IMR-90 (cell line): ENCODE data around the gene MCRS1. TPM values are rescaled to one million over a fixed set of nuclear protein-coding genes. Genes with fewer than 3 reads are reported as not detected.

ENCODE experiments used
- ATAC-seq: fragments of 200-7000 bp; cut with Tn5 transposase; 2 replicates; pipeline ENCODE4 v1.9.1; 2020; ENCODE audit warnings: low read depth, mild to moderate bottlenecking, moderate library complexity
- BruUV-seq: library from RNA; stranded (reverse); fragments of 400-500 nt; replicated peaks from 2 replicates; lab custom pipeline; 2021; lab: Mats Ljungman, UMichigan
- CTCF ChIA-PET: fragments of 300-600 bp; formaldehyde crosslinking; extraction: SDS; loops from one replicate; lab custom pipeline; 2021; ENCODE audit warnings: antibody characterized with exemption; lab: Yijun Ruan, JAX
- POLR2A ChIA-PET: fragments of 300-600 bp; sonication (Branson Sonifier 250); formaldehyde crosslinking; loops from one replicate; lab custom pipeline; 2022; ENCODE audit warnings: antibody characterized with exemption; ENCODE audit not compliant: unreplicated experiment; lab: Charles Lee
- DNase-seq: peaks from one replicate; pipeline ENCODE4 v3.0.0; 2013
- H2AFZ ChIP-seq: replicated peaks from 2 replicates; pipeline ENCODE3; 2013; ENCODE audit warnings: low read length, mild to moderate bottlenecking; ENCODE audit not compliant: poor library complexity
- H2AK5ac ChIP-seq: 2 replicates; pipeline ENCODE4 v1.6.1; 2013; ENCODE audit warnings: low read depth, low read length, inconsistent platforms
- H2AK9ac ChIP-seq: replicated peaks from 2 replicates; pipeline ENCODE3; 2013; ENCODE audit warnings: mild to moderate bottlenecking, low read depth, low read length, moderate library complexity; ENCODE audit not compliant: poor library complexity
- H2BK120ac ChIP-seq: 2 replicates; pipeline ENCODE4 v1.6.1; 2013; ENCODE audit warnings: low read depth, low read length, inconsistent platforms
- H2BK15ac ChIP-seq: 3 replicates; pipeline ENCODE4 v1.6.1; 2013; ENCODE audit warnings: low read depth, low read length, inconsistent platforms
- H2BK20ac ChIP-seq: 2 replicates; pipeline ENCODE4 v1.6.1; 2013; ENCODE audit warnings: low read depth, mild to moderate bottlenecking, inconsistent platforms, low read length, moderate library complexity
- H2BK5ac ChIP-seq: 2 replicates; pipeline ENCODE4 v1.6.1; 2013; ENCODE audit warnings: mild to moderate bottlenecking, low read depth, low read length, inconsistent platforms; ENCODE audit not compliant: poor library complexity, severe bottlenecking
- H3K14ac ChIP-seq: replicated peaks from 2 replicates; pipeline ENCODE4 v1.6.1; 2013; ENCODE audit warnings: low read depth, low read length, inconsistent platforms
- H3K18ac ChIP-seq: 2 replicates; pipeline ENCODE4 v1.6.1; 2013; ENCODE audit warnings: low read depth, low read length, control low read depth
- H3K23ac ChIP-seq: 2 replicates; pipeline ENCODE4 v1.6.1; 2013; ENCODE audit warnings: low read depth, low read length, inconsistent platforms
- H3K27ac ChIP-seq: 2 replicates; pipeline ENCODE4 v1.5.1; 2013; ENCODE audit warnings: mild to moderate bottlenecking, control low read depth, low read length; ENCODE audit not compliant: insufficient read depth
- H3K27me3 ChIP-seq: 2 replicates; pipeline ENCODE4 v1.6.1; 2013; ENCODE audit warnings: low read length; ENCODE audit not compliant: control insufficient read depth, insufficient read depth
- H3K36me3 ChIP-seq: 2 replicates; pipeline ENCODE4 v1.6.1; 2013; ENCODE audit warnings: low read length, mixed read lengths; ENCODE audit not compliant: control insufficient read depth, insufficient read depth
- H3K4ac ChIP-seq: 2 replicates; pipeline ENCODE4 v1.6.1; 2013; ENCODE audit warnings: low read depth, low read length, inconsistent platforms
- H3K4me1 ChIP-seq: 2 replicates; pipeline ENCODE4 v1.6.1; 2013; ENCODE audit warnings: low read length, mixed read lengths; ENCODE audit not compliant: control insufficient read depth, insufficient read depth
- H3K4me2 ChIP-seq: 2 replicates; pipeline ENCODE4 v1.6.1; 2013; ENCODE audit warnings: low read depth, mild to moderate bottlenecking, control low read depth, low read length, moderate library complexity
- H3K4me3 ChIP-seq: 2 replicates; pipeline ENCODE4 v1.5.1; 2013; ENCODE audit warnings: low read depth, mild to moderate bottlenecking, control low read depth, low read length, moderate library complexity; ENCODE audit not compliant: insufficient read depth
- H3K56ac ChIP-seq: 2 replicates; pipeline ENCODE4 v1.6.1; 2013; ENCODE audit warnings: low read length, inconsistent platforms; ENCODE audit not compliant: insufficient read depth; ENCODE audit errors: extremely low read depth
- H3K79me1 ChIP-seq, 2 experiments: 2 replicates each; pipeline ENCODE4 v1.6.1; 2013; ENCODE audit warnings: low read length in 2 of 2, inconsistent platforms in 1 of 2, low read depth in 1 of 2
- H3K9ac ChIP-seq: 2 replicates; pipeline ENCODE4 v1.6.1; 2013; ENCODE audit warnings: low read depth, low read length, control low read depth
- H3K9me1 ChIP-seq: 2 replicates; pipeline ENCODE4 v1.6.1; 2013; ENCODE audit warnings: low read length, inconsistent platforms; ENCODE audit not compliant: insufficient read depth
- H3K9me3 ChIP-seq: 2 replicates; pipeline ENCODE4 v1.6.1; 2013; ENCODE audit warnings: low read length; ENCODE audit not compliant: control insufficient read depth, insufficient read depth
- H4K20me1 ChIP-seq: 2 replicates; pipeline ENCODE4 v1.6.1; 2013; ENCODE audit warnings: low read length, inconsistent platforms; ENCODE audit not compliant: insufficient read depth
- H4K5ac ChIP-seq: 2 replicates; pipeline ENCODE4 v1.6.1; 2013; ENCODE audit warnings: mild to moderate bottlenecking, low read depth, low read length, control low read depth
- H4K8ac ChIP-seq, 2 experiments: 2 replicates each; pipeline ENCODE4 v1.6.1; 2013; ENCODE audit warnings: low read depth in 2 of 2, low read length in 2 of 2, control low read depth in 1 of 2, inconsistent platforms in 1 of 2
- H4K91ac ChIP-seq: 2 replicates; pipeline ENCODE4 v1.6.1; 2013; ENCODE audit warnings: low read depth, low read length, inconsistent platforms; ENCODE audit not compliant: insufficient read depth
- CHD1 ChIP-seq: IDR thresholded peaks from 2 replicates; pipeline ENCODE4 v1.6.1; 2012; ENCODE audit warnings: low read depth, low read length, improper control_type of control experiment
- FOS ChIP-seq: fragments of 150-350 bp; IDR thresholded peaks from 2 replicates; pipeline ENCODE4 v1.6.1; 2016; ENCODE audit warnings: low read depth, low read length
- NFE2L2 ChIP-seq: fragments of 150-350 bp; IDR thresholded peaks from 2 replicates; pipeline ENCODE4 v1.6.1; 2016; ENCODE audit warnings: low read depth, mild to moderate bottlenecking, low read length
- WGBS, 2 experiments: methylation state at CpG; one replicate each; pipeline versions ENCODE4 v1.1.5 to v1.1.7; 2013; ENCODE audit warnings: missing lambda C conversion rate in 2 of 2; ENCODE audit not compliant: insufficient read length in 1 of 2; ENCODE audit errors: extremely low coverage in 2 of 2; 5-methylcytosine and 5-hydroxymethylcytosine counted together
- dilution Hi-C: fragments of 300-500 bp; cut with HindIII; formaldehyde crosslinking; loops from one replicate; pipeline ENCODE4 v1.14.3; 2018; ENCODE audit warnings: low sequenced_read_pairs; ENCODE audit not compliant: unreplicated experiment
- in situ Hi-C: fragments of 300-500 bp; cut with MboI; formaldehyde crosslinking; loops from 3 replicates; pipeline ENCODE4 v1.14.3; 2019; ENCODE audit warnings: low sequenced_read_pairs, inconsistent platforms, mixed read lengths
- intact Hi-C: fragments of 100-400 bp; cut with micrococcal nuclease; formaldehyde crosslinking; loops from 2 replicates; pipeline ENCODE4 v1.10.0; 2022
- polyA plus RNA-seq, 3 experiments: library from polyadenylated mRNA; depleted of rRNA; stranded (reverse); fragments of >200 nt; gene quantifications; 2 replicates each; pipeline ENCODE4 v1.2.3, GENCODE V29; 2012; ENCODE audit warnings: low replicate concordance in 1 of 3
- total RNA-seq: library from RNA; depleted of rRNA; stranded (reverse); fragments of >200 nt; gene quantifications from 2 replicates; pipeline ENCODE4 v1.2.3, GENCODE V29; 2012

MCRS1 gene
- total and polyA plus RNA-seq, 2 of the 4 experiments (the other 2 are of a cell fraction), result 72.9 to 73.2 TPM

DNA sequence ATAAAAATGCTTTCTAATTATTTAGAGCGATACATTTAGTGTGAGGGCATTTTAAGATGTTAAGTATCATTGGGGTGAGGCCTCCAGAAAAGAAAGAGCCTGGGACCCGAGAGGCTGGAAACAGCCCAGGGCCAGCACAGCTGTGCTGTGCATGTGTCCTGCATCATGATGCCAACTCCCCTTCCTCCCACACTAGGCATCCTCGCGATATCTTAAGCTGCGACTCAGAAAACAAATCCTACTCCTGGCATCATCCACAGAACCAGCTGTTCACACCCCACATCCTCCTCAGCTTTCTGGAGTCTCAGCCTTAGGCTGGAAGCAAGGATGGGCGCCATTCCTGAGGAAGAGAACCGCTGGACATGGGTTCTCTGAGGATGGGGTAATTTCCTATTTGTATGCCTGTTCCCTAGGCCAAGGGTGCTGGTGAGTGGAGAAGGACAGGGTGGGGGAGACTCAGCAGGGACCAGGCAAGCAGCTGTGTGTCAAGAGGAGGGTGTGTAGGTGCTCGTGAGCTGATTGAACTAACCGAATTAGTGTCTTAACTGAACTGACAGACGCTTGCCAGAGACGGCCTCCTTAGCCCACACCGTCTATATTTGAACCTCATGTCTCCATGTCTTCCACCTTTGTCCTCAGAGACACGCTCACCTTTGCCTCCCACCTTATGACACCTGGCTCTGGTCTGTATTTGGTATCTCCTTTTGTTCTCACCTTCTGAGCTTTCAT is 15.6 kb upstream of the MCRS1 start (continued):
- no peak for TF ChIP-seq NFE2L2

DNA sequence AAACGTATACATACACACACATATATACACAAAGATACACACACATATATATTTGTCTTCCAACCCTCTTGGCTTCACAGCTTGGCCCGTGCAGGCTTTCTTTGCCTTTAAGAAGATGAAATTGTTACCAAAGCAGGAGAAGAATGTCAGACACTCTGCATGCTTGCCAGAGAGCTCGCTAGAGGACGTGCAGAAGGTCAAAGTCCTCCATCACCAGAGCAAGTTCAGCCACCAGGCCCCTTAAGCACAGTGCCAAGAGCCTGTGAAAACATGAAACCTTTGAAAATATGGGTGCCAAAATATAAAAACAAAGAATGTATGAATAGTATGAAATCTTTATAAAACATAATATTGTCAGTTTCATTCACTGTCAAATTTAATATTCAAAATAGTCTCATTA is 14.9 kb upstream of the MCRS1 start:
- no peak overlapping the region for H3K4me3 ChIP-seq
- H3K56ac ChIP-seq, result no peak overlapping the region
- H3K36me3 ChIP-seq, result peaks cover 4% of the 10 kb centered on the region
- peaks cover 0 to 16% of the 10 kb centered on the region in 2 experiments; a peak in 3 of 4 replicates for H3K79me1 ChIP-seq
- no peak overlapping the region for H2AK5ac ChIP-seq
- H2BK20ac ChIP-seq, result no peak overlapping the region
- H4K91ac ChIP-seq, result no peak overlapping the region
- WGBS, 2 experiments, result 60% methylated on average over 1 of the region's 4 CpGs; no CpG with 5 or more reads in 1 of the 2 experiments
- no peak overlapping the region for H3K4me2 ChIP-seq
- in situ Hi-C loops, result no loop called here
- ATAC-seq (peak; percentile 22; the same call in 1 of the 2 replicates), DNase-seq (peak; percentile 14)
- H3K4me1 ChIP-seq, result peaks cover 2% of the 10 kb centered on the region; the same call in 1 of the 2 replicates
- no peak overlapping the region for H3K14ac ChIP-seq
- H2BK15ac ChIP-seq, result no peak overlapping the region
- CTCF ChIA-PET, result interaction anchor here (3.2 to 5.4 kb wide), 2 partner anchors 224 to 251 kb away, joined by 8 to 36 read pairs; no protein-coding TSS in a partner anchor
- no peaks in the 10 kb centered on the region for H3K27me3 ChIP-seq
- intact Hi-C loops, result loop anchor here (5.0 kb wide), 1 partner anchor 71 kb away; no protein-coding TSS in a partner anchor
- POLR2A ChIA-PET, result interaction anchor here (0.5 kb wide), 1 partner anchor 225 kb away, joined by 7 read pairs; no protein-coding TSS in a partner anchor
- TF ChIP-seq CHD1 (no peak), FOS (no peak)
- H3K9me3 ChIP-seq, result no peaks in the 10 kb centered on the region
- no peaks in the 10 kb centered on the region for H3K9me1 ChIP-seq
- H2AFZ ChIP-seq, result no peak overlapping the region
- no peak overlapping the region for H2BK120ac ChIP-seq
- no peak overlapping the region for H3K4ac ChIP-seq
- H3K23ac ChIP-seq, result no peak overlapping the region
- H3K9ac ChIP-seq, result no peak overlapping the region
- no peak overlapping the region for H4K5ac ChIP-seq
- H3K18ac ChIP-seq, result no peak overlapping the region
- no peak overlapping the region for H2AK9ac ChIP-seq
- dilution Hi-C loops, result no loop called here
- no peak overlapping the region for H3K27ac ChIP-seq
- no peak overlapping the region for H4K8ac ChIP-seq
- H2BK5ac ChIP-seq, result no peak overlapping the region
- BruUV-seq, result no TSS peak
- peaks cover 9% of the 10 kb centered on the region for H4K20me1 ChIP-seq
